AG20443 (cell line): ENCODE data around the gene CNIH2.
"Not testable (repeated sequence)": the region's sequence is repeated elsewhere in the genome, so short reads cannot be mapped to it uniquely, and the experiment has no call there.

Source experiments
- DNase-seq: peaks from one replicate; pipeline ENCODE4 v3.0.0; 2012; ENCODE audit warnings: low spot score, mixed read lengths

CNIH2 gene

DNA sequence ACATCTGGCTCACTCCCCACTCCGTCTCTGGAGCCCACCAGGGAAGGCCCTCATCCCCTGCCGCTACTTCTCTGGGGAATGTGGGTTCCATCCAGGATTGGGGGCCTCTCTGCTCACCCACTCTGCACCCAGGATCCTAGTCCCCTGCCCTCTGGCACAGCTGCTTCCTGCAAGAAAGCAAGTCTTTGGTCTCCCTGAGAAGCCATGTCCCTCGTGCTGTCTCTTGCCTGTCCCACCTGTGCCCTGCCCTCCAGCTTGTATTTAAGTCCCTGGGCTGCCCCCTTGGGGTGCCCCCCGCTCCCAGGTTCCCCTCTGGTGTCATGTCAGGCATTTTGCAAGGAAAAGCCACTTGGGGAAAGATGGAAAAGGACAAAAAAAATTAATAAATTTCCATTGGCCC, 911 bp upstream of the CNIH2 start:
- not testable (repeated sequence) for DNase-seq

DNA sequence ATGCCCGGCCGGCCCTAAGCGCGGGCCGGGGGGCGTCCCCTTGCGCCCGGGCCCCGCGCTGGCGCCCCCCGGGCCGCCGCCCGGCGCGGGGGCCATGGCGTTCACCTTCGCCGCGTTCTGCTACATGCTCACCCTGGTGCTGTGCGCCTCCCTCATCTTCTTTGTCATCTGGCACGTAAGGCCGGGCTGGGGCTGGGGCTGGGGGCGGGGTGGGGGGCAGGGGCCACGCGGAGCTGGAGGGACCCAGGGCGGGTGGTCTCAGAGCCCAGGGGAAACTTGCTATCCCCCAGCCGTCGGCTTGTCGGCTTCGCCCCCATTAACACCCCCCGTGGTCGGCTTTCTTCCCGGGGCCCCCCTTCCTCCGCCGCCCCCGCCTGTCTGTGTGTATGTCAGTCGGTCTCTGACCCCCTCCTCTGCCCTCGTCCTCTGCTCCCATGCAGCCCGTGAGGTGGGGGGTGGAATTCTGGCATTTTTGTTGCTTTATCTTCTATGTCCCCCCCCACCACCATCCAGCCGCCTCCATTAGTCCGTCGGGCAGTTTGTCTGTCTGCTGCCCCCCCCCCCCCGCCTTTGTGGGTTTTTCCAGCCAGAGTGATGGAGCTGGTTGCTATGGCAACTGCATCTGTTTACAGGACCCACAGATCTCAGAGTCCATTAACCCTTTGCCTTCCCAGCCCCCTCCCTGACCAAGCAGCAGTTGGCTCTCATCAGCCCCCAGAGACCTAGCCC, 552 bp downstream of the CNIH2 start:
- no peak for DNase-seq

GRCh38 chr11:66279092-66279734, 1.2 kb downstream of the CNIH2 start:
- no peak for DNase-seq

DNA sequence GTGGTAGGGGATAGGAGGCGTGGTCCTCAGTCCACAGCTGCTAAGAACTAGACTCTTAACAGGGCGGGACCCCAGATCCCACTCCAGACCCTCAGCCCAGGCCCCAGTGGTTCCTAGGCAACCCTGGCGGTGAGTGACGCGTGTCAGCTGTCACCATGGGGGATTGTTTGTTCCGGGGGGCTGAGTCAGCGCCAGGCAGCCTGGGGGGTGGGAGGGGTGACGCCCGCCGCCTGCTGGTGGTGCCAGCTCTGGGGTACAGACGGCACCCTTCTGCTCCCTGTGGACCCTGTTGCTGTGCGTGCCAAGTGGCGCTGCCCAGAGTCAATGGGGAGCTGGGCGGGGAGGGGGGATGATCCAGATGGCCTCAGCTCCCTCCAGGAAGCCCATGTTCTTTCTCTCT, 2.5 kb downstream of the CNIH2 start:
- no peak for DNase-seq

DNA sequence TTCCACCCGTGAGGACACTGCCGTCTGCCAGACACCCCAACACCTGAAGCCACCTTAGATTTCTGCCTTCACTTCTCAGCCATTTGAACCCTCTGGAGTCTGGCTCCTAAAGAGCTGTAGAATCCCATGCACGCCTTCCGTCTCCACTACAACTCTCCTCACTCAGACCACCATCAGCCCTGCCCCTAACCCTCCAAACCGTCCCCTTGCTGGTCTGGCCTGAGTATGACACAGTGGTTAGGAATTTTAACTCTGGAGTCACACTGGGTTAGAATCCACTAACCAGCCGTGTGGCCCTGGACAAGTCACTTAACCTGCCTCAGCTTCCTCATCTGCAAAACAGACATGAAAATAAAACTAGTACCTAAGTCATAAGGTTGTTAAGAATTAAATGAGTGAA, 3.0 kb downstream of the CNIH2 start:
- DNase-seq, result no peak

- DNase-seq, result no peak
Observed at GRCh38 chr11:66281776-66282467, 3.9 kb downstream of the CNIH2 start.

GRCh38 chr11:66282468-66283455, 4.8 kb downstream of the CNIH2 start:
- DNase-seq, result peak; percentile 97

DNA sequence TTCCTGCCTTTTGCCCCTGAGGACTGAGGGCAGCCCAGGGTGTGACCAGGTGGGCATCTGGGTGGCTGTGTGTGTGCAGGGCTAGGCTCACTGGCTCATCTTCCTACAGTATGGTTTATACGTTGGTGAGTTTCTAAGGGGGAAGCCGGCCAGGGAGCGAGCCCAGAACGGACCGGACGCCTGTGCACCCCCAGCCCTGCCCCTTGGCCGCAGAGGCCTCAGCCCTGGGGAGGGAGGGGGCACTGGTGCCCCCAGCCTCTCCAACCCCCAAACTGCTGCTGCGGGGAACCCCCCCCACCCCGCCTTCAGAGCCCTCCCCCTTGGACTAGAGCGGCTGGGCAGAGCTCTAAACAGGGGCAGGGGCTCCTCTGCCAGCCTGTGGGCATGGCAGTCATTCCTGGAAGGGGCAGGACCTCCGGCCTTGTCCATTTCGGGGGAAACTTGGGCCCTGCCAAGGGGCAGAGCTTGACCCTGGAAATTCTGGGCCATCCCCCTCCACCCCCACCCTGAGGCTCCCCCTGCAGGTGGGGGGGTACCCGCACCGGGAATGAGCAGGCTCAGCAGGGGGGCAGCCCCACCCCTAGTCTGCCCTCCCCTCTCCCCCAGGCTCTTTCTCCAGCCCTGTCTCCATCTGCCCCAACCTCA, 5.6 kb downstream of the CNIH2 start:
- no peak for DNase-seq

- no peak for DNase-seq
Observed at GRCh38 chr11:66284526-66285078, 6.6 kb downstream of the CNIH2 start.

- DNase-seq, result no peak
Observed at GRCh38 chr11:66285250-66285947, 7.4 kb downstream of the CNIH2 start.

DNA sequence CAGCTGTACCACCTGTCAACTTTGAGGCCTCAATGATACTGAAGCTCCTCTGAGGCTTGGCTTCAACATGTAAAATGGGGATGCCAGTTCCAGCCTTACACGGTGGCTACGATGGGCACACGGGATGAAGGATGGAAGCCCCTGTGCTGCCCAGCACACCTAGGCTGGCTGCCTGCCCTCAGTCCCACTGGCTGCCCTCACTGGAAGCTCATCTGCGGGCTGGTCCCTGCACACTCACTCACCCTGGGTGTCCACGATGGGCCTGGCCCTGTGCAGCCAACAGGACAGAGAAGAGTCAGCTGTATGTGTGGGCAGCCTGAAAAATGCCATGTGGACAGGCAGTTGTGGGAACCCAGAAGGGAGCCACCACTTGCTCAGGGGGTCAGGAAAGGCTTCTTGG, 8.7 kb downstream of the CNIH2 start:
- DNase-seq, result no peak

DNA sequence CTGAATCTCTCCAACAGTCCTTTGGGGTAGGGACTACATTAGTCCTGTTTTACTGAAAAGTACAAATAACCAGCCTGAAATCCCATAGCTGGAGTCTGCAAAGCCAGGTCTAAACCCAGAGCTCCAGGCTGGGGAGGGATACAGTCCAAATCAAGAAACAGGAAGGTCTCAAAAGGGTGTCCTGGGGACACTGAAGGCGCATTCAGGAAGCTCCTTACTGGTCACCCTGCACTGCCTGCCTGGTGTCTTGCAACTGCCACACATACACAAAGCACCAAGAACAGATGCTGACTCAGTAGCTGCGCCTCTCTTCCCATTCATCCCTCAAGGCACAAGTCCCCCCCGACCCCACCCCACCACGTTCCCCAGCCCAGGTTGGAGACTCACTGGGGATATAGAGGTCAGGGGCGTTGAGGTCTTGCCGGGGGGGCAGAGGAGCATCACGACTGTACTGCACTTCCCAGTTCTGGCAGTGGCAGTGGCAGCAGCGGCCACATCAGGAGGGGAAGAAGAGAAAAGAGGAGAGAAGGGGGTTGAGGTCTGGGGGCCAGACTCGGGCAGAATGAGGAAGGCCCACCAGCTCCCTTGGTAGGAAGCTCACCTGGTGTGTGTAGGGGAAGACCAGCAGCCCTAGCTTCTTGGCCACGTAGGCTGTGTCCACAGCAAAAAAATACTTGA, 9.4 kb downstream of the CNIH2 start:
- no peak for DNase-seq

DNA sequence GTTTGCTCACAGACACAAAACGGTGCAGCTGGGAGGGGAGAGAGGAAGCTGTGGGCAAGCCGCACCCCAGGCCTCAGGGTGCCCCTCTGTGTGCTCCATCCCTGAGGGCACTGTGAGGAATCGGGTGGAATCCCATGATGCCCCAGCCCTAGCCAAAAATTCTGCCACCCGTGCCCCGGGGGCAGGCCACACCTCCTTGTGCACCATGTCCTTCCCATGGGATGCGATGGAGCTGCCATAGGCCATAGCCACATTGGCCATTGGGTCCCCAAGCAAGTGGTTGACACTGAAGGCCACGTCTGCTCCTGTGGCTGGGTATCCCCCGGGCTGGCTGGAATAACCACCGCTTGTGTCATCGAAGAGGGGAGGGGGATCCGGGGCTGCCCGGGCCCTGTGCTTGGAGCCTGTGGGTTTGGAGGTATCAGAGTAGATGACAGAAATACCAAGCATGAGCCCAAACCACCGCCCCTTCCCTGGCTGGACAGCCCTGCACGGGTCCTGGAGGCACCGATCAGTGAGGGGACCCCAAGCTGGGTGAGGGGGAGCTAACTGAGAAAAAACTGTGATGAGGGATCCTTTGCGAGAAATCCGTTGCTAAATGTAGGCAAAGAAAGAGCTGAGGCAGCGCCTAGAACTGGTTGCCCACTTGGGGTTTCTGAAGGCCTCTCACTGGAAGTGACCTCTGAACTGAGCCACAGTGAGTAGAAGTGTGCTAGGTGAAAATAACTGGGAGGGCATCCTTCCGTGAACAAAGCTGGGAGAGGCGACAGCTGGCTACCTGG, 10.1 kb downstream of the CNIH2 start:
- peak; percentile 16 for DNase-seq

DNA sequence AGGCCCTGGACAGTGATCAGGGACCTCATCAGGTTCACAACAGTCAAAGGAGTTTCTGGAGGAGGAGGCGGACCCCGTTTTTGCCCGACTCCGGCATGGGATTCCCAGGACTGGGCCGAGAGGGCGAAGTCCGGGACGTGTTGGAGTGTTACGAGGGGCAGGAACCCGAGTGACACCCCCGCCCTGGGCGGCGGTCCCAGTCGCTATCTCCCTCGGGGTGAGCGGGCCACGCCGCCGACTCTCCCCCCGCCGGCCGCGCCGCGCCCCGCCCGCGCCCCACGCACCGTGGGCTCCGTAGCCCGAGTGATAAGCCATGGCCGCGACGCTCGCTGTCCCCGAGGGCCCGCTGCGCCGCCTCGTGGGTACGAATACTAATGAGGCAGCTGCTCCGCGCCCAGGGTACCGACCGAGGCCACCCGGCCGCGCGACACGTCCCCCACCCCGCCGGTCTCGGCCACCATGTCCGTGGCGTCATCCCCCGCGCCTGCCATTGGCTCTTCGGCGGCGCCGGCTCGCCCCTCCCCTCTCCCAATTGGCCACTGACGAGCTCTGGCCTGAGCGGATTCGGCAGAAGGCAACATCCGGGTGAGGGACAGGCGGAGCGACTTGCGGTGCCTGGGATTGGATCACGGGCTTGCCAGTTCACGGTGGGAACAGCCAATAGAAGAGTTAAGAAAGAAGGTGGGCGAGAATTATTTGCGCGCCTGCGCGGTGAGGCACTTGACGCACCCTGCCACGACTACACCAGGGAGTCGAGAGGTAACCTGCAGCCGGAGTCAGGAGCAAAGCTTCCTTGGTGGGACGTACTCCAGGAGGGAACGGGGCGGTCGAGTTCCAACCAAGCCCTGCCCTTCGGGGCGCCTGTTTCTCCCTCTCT, 10.9 kb downstream of the CNIH2 start, which contains the start of gene YIF1A:
YIF1A (minus strand) TSS at position 473 of the 877 bp plus-strand sequence; CDS start at position 315, 158 bp downstream.
- peak; percentile 99 for DNase-seq

- DNase-seq, result peak; percentile 74
Observed at GRCh38 chr11:66289548-66290329, 11.8 kb downstream of the CNIH2 start.

DNA sequence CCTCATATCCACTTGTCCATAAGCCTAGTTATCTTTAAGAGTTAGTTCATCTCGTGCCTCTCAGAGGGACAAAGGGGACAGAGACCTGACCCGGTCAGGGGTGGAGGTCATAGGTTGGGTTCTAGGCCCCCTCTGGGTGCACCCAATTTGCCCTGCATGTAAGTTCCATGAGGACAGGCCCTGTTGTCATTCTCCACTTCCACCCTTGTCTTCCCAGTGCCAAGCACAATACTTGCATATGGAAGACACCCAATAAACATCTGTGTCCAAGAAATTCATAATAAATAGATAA, 12.3 kb downstream of the CNIH2 start:
- DNase-seq, result no peak

DNA sequence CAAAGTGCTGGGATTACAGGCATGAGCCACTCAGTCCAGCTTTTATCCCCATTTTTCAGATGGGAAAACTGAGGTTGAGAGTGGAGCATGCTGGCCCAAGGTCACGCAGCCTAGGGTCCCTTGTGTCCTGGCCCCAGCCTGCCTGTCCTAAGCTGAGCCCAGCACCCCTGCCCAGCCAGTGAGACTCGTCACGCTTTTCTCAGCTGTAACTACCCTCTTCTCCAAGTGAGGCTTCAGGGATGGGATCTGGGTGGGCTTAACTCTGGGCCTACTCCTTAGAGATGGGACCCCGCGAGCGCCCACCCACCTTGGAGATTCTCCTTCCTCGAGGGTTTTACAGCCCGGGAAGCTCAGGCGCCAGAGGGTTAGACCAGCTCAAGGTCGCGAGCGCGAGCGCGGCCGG, 13.3 kb downstream of the CNIH2 start:
- no peak for DNase-seq
